ENCODE data around the gene KIF26B.
"Not testable (repeated sequence)": the region's sequence is repeated elsewhere in the genome, so short reads cannot be mapped to it uniquely, and the experiment has no call there.

KIF26B gene

DNA sequence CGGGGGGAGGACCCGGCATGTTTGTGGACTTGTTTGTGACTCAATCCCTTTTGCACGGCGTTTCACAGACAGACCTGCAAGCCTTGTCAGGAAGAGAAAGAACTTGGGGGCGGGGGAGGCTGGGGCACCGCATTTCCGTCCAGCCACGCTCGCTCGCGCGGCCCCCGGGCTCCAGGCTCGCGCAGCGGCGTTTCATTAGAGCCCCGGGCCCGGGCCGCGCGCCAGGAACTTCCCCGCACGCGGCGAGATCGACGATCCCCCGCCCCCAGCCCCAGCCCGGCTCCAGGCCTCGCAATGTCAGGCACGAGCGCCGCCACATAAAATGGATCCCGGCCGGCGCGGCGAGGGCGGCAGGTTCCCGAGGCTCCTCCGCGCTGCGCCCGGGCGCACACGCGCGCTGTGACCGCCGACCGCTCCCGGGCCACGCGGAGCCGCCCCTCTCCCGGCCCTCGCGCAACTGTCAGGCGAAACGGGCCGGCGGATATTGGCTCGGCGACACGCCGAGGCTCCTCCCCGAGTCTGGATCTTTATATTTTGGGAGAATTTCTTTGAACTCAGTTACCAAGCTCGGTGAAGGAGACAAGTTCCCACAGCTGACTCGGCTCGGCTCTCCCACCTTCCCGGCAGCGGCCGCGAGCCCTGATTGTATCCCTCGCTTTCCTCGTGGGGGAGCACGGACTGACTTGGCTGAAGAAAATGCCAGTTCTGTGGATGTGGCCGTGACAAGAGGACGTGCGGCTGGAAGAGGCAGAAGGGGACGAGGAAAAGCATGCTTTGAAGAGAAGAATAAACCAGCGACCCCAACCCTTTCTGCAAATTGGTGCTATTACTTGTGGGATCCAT is at the start of gene KIF26B:
Gene KIF26B (plus strand): TSS at position 557 of the 843 bp plus-strand sequence. CDS start 440 bp downstream, outside the sequence.
- FAIRE-seq: no peak

GRCh38 chr1:245105042-245105441 is 49.7 kb upstream of the KIF26B start:
- FAIRE-seq: no peak

DNA sequence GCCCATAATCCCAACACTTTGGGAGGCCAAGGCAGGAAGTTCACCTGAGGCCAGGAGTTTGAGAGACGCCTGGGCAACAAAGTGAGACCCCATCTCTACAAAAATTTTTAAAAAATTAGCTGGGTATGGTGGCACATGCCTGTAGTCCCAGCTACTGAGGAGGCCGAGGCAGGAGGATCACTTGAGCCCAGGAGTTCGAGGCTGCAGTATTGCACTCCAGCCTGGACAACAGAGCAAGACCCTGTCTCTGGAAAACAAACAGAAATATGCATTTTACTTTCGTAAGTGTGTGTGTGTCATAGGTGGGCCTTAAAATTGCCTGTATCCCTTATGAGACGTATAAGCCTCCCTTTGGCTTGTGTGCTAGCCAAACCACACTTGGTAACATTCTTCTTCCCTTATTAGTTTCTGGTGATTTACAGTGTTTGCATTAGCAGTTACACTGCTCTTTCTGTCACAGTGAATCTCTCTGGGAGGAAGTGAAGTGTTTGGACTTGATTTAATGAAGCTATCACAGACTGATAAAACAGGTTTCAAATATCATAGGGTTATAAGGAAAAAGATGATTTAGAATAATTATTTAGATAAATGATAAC is 48.9 kb upstream of the KIF26B start:
- no peak for FAIRE-seq

DNA sequence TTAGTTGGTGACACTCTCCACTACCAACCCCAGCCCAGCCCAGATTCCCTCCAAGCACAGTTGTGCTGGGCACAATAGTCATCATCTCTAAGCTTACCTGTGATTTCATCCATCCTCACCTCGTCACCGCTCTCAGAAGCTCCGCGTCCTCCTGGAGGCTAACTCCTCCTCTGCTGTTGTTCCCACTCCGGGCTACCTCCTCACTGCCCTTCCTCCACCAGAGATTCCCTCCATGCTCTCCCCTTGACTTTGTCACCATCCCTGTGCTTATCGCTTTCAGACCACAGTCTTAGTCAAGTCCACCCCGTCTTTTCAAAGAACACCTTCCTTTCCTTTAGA is 47.0 kb upstream of the KIF26B start:
- no peak for FAIRE-seq

DNA sequence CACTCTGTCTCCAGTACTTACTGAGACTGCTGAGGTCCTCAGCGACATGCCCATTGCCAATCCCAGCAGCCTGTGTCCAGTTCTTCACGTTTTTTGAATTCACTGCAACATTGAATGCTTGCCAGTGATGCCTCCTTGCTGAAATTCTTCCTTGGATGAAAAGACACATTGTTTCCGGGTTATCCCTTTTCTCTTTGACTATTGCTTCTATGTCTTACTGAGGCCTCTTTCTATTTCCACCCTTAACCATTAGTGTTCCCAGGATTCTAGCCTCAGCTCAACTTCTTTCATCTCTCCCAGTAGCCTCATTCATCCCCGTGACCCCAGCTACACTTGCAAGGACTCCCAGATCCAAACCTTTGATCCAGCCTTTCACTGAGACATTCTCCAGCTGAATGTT is 46.5 kb upstream of the KIF26B start:
- no peak for FAIRE-seq

DNA sequence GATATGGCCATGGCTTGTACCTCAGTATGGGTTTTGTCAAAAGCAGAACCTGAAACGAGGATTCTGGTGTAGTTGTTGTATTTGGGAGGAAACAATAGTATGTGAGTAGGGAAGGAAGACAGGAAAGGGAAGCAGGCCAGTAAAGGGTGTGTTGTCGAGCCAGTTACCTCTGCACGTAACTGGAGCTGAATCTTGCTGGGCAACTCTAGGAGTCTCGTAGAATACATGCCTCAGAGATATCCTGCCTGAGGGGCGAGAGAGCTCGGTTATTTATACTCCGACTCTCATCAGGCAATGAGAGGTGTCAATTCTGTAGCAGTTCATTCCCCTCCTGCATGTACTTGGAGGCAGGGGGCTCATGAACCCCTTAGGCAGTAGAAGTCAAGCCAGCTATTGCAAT is 45.9 kb upstream of the KIF26B start:
- FAIRE-seq: no peak

- FAIRE-seq: no peak
These were observed 44.4 kb upstream of the KIF26B start for GRCh38 chr1:245110406-245110805.

- no peak for FAIRE-seq
These were observed 43.7 kb upstream of the KIF26B start for GRCh38 chr1:245111073-245111472.

DNA sequence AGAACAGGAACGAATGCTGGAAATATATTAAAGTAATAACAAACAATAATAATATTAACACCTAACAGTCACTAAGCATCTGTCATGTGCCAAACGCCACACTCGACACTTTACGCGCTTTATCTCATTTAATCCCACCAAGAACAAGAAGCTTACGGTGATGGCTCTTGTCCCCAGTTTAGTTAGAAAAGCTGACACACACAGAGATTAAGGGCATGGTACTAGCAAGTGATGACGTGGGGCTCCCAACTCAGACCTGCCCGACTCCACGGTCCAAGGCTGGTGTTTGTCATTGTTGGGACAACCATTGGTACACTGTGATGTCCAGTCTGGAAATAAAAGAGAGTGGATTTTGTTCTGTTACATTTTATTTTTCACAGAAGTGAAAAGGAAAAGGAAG is 41.1 kb upstream of the KIF26B start:
- FAIRE-seq: no peak

DNA sequence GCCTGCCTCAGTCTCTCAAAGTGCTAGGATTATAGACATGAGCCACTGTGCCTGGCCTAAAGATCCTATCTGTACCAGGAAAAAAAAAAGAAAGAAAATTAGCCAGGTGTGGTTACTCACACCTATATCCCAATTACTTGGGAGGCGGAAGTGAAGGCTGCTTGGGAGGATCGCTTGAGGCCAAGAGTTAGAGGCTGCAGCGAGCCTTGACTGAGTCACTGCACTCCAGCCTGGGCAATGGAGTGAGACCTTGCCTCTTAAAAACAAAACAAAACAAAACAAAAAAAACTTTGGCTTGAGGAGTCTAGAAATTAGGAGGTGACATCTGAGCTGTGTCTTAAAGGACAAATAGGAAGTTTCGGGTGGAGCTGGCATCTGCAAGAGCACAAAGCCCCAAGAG is 38.7 kb upstream of the KIF26B start:
- FAIRE-seq: no peak

DNA sequence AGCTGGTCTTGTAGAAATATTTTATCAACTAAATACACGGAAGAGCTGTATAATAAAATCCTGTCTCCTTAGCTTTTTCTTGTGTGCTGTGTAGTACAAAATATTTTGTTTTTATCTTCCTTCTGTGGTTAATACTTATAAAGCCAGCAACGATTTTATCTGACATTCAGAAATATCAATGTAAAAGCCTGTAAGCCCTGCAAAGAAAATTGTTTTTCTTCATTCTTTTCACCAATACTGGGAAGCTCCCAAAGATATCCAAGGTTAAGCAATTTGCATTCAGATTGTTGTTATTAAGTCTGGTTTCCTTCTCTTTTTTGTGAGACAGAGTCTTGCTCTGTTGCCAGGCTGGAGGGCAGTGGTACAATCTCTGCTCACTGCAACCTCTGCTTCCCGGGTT is 38.0 kb upstream of the KIF26B start:
- no peak for FAIRE-seq

GRCh38 chr1:245118066-245118465 is 36.7 kb upstream of the KIF26B start:
- no peak for FAIRE-seq

GRCh38 chr1:245118806-245119205 is 36.0 kb upstream of the KIF26B start:
- FAIRE-seq: no peak

GRCh38 chr1:245121523-245121922 is 33.3 kb upstream of the KIF26B start:
- FAIRE-seq: no peak

GRCh38 chr1:245124241-245124640 is 30.5 kb upstream of the KIF26B start:
- FAIRE-seq: no peak

DNA sequence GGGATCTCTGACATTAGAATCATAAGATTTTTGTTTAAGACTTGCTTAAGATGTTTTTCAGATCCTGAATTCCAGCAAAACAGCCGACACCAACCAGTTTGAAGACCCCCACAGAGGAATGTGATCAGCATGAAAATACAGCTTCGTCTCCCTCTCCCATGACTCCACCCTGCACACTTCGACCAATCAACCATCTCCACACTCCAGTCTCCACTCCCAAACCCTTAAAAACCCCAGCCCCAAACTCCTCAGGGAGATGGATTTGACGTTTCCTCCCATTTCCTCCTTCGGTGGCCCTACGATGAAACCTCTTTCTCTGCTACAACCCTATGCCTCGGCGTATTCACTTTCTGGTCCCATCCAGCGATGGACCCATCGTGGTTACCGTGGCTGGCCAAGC is 30.1 kb upstream of the KIF26B start:
- no peak for FAIRE-seq

GRCh38 chr1:245126530-245126929 is 28.3 kb upstream of the KIF26B start:
- no peak for FAIRE-seq

GRCh38 chr1:245128381-245129101 is 26.2 kb upstream of the KIF26B start:
- FAIRE-seq: no peak

GRCh38 chr1:245129319-245130240 is 25.2 kb upstream of the KIF26B start:
- no peak for FAIRE-seq

- FAIRE-seq: not testable (repeated sequence)
These were observed 24.3 kb upstream of the KIF26B start for GRCh38 chr1:245130281-245131025.

DNA sequence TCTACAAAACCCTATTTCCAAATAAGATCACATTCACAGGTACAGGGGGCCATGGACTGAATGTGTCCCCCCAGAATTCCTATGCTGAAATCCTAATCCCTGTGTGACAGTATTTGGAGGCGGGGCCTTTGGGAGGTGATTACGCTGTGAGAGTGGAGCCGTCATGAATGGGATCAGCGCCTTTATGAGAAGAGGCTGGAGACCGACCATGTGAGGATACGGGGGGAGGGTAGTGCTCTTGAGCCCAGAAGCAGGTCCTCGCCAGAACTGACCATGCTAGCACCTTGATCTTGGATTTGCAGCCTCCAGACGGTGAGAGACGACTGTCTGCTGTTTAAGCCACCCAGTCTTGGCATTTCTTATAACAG is 23.8 kb upstream of the KIF26B start:
- FAIRE-seq: no peak

DNA sequence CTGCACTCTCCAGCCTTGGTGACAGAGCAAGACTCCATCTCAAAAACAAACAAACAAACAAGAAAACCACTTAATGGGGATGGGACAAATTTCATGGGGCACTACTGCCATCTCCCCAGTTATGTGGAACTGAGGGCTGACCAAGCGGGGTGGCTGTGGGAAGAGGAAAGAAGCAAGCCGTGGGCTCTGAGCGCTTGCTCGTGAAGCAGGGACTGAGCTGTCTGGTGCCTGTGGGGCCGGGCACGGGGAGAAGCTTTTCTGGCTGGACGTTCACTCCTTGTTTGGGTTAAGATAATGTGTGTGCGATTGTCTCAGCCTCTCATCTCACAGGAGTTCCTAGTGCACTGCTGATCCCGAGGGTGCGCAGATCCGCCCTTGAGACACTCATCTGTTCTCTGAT is 22.0 kb upstream of the KIF26B start:
- no peak for FAIRE-seq

All from endometrium (tissue), 2 donors.